Mesodermal cell (in vitro differentiated cells): Measurements from ENCODE around the gene S1PR2.

Experiments used
- H3K27ac ChIP-seq: 2 replicates; pipeline ENCODE4 v1.7.0; 2013; ENCODE audit warnings: mild to moderate bottlenecking, low read depth, low read length, moderate library complexity; ENCODE audit not compliant: severe bottlenecking
- H3K36me3 ChIP-seq: 2 replicates; pipeline ENCODE4 v1.7.1; 2013; ENCODE audit warnings: mild to moderate bottlenecking, low read length, moderate library complexity; ENCODE audit not compliant: control insufficient read depth, insufficient read depth
- H3K4me1 ChIP-seq: one replicate; pipeline ENCODE4 v1.7.1; 2013; ENCODE audit warnings: mild to moderate bottlenecking, low read length; ENCODE audit not compliant: insufficient read depth, control insufficient read depth, poor library complexity, severe bottlenecking
- H3K4me3 ChIP-seq: 2 replicates; pipeline ENCODE4 v1.7.0; 2013; ENCODE audit warnings: low read length, control low read depth, mild to moderate bottlenecking; ENCODE audit not compliant: insufficient read depth, poor library complexity, severe bottlenecking; ENCODE audit errors: extremely low read depth
- H3K9me3 ChIP-seq: 2 replicates; pipeline ENCODE4 v1.7.1; 2013; ENCODE audit warnings: mild to moderate bottlenecking, low read length, moderate library complexity; ENCODE audit not compliant: control insufficient read depth
- WGBS, 2 experiments: methylation state at CpG; one replicate each; pipeline ENCODE4 v1.1.5; 2013; ENCODE audit warnings: missing lambda C conversion rate in 2 of 2; ENCODE audit not compliant: insufficient coverage in 2 of 2; 5-methylcytosine and 5-hydroxymethylcytosine counted together

The S1PR2 gene

GRCh38 chr19:10233946-10234345, 2.8 kb upstream of the S1PR2 start:
- H3K36me3 ChIP-seq = no peaks in the 10 kb centered on the region
- WGBS, 2 experiments = 77 to 81% methylated on average over 3 of the region's 4 CpGs
- no peak overlapping the region for H3K27ac ChIP-seq
- H3K9me3 ChIP-seq = no peaks in the 10 kb centered on the region
- H3K4me1 ChIP-seq = peaks cover 6% of the 10 kb centered on the region
- H3K4me3 ChIP-seq = no peak overlapping the region

GRCh38 chr19:10231612-10232228, 589 bp upstream of the S1PR2 start:
- WGBS, 2 experiments = 80 to 86% methylated on average over 7 to 8 of the region's 8 CpGs
- Histone ChIP-seq H3K27ac (peak overlapping the region; percentile 80), H3K4me1 (peaks cover 10% of the 10 kb centered on the region), H3K36me3 (no peaks in the 10 kb centered on the region), H3K4me3 (peak overlapping the region; percentile 83), H3K9me3 (no peaks in the 10 kb centered on the region)

DNA sequence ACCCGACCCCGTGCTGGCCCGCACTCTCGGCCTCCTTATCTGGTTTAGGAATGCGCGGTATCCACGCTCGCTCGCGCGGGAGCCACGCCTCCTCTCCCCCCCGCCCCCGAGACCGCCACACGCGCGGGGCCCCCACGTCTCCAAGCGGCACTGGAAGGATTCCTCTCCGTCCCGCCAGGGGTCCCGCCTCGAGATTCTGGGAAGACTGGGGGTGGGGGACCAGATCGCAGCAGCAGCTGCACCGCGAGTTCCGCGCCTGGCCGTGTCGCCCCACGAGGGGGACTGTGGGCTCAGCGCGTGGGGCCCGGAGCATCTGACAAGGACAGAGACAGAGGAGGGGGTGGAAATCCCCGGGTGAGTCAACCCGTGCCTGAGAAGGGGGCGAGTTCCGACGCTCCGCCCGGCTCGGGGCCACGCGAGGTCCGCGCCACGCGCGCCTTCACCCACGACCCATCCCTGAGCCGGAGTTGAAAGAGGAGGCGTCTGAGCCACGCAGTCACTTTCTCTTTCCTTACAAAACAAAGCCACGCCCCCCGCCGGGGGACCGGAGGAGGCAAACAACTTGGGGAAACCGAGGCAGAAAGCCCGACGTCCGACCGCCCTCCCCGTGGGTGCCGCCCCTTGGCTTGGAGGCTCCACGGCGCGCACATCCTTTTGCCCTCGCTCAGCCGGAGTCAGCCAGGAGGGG, 814 bp downstream of the S1PR2 start:
- H3K36me3 ChIP-seq = peaks cover 3% of the 10 kb centered on the region
- WGBS, 2 experiments = 1% methylated on average over 29 to 48 of the region's 70 CpGs
- H3K9me3 ChIP-seq = no peaks in the 10 kb centered on the region
- H3K4me3 ChIP-seq = peak overlapping the region; percentile 83
- H3K4me1 ChIP-seq = peaks cover 4% of the 10 kb centered on the region
- H3K27ac ChIP-seq = peak overlapping the region; percentile 80

DNA sequence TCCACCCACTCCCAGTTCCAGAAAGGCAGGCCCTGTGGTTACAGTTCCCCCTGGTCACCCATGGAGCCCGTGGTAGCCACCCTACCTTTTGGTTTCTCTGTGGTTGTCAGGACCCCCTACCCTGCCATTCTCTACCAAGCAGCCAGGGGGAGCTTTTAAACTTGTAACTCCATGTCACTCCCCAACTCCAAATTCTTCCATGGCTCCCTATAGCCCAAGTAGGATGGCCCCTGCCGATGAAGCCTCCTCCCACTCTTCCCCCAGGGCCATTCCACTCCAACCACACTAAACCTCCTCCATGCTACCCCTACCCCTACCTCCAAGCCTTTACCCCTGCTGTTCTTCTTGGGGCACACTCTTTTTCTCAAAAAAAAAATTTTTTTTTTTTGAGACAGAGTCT, 2.2 kb downstream of the S1PR2 start:
- peaks cover 4% of the 10 kb centered on the region for H3K4me1 ChIP-seq
- H3K4me3 ChIP-seq = no peak overlapping the region
- 52 to 79% methylated on average over 2 of the region's 2 CpGs for WGBS, 2 experiments
- H3K9me3 ChIP-seq = no peaks in the 10 kb centered on the region
- H3K36me3 ChIP-seq = peaks cover 3% of the 10 kb centered on the region
- no peak overlapping the region for H3K27ac ChIP-seq

GRCh38 chr19:10228393-10228792, 2.7 kb downstream of the S1PR2 start:
- Histone ChIP-seq H3K4me1 (peaks cover 4% of the 10 kb centered on the region), H3K36me3 (peaks cover 3% of the 10 kb centered on the region), H3K4me3 (no peak overlapping the region), H3K9me3 (no peaks in the 10 kb centered on the region), H3K27ac (no peak overlapping the region)
- WGBS, 2 experiments = 92 to 100% methylated on average over 3 to 4 of the region's 5 CpGs

- H3K9me3 ChIP-seq = no peaks in the 10 kb centered on the region
- H3K4me3 ChIP-seq = peak overlapping the region; percentile 2
- peak overlapping the region; percentile 85 for H3K27ac ChIP-seq
- peaks cover 8% of the 10 kb centered on the region for H3K36me3 ChIP-seq
- 77 to 83% methylated on average over 20 to 21 of the region's 28 CpGs for WGBS, 2 experiments
- H3K4me1 ChIP-seq = peaks cover 4% of the 10 kb centered on the region
These were observed 3.8 kb downstream of the S1PR2 start for GRCh38 chr19:10227026-10227971.

DNA sequence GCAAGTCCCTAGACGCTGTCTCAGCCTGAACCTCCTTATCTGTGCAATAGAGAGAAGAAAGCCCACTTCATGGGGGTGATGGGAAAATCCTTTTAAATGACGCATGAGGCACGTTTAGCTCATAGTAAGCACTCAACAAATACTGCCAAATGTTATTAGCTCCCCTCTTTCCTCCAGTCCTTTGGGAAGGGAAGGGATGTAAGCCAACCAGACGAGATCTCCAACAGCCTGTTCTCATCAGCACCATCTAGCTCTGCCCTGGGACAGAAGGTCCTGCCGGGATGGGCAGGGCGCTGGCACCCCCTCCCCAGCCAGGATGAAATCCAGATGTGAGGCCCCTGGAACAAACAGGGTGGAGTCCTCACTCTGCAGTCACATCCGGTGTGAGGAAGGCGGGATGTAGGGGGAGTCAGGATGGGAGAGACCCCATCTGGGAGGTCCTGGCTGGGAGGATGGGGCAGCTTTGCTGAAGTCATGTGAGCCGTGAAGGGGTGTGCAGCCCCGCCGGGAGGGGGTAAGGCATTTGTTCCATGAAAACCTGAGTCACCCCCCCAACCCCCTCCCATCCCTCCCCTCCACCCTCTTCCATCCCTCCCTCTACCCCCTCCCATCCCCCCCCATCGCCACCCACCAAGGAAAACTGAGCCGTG, 4.6 kb downstream of the S1PR2 start:
- Histone ChIP-seq H3K4me3 (no peak overlapping the region), H3K4me1 (peaks cover 4% of the 10 kb centered on the region), H3K36me3 (peaks cover 8% of the 10 kb centered on the region), H3K27ac (peak overlapping the region; percentile 85), H3K9me3 (no peaks in the 10 kb centered on the region)
- 58 to 72% methylated on average over 3 to 6 of the region's 13 CpGs for WGBS, 2 experiments

DNA sequence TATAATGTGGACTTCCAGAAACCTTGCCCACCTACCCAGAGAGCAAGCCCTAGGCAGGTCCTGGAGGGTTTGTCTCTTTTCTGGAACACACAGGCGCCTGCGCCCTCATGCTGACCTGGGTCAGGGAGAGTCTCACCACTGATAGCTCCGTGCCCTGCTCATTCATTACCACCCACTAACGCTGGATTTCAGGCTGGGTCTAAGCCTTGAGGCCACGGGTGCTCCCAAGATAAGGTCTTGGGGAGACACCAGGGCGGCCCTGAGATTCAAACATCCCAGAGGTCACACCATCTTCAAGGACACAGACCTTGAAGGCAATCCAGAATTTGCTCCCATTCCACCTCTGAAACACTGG, 5.1 kb downstream of the S1PR2 start:
- Histone ChIP-seq H3K9me3 (no peaks in the 10 kb centered on the region), H3K36me3 (peaks cover 8% of the 10 kb centered on the region), H3K4me1 (peaks cover 4% of the 10 kb centered on the region), H3K4me3 (no peak overlapping the region), H3K27ac (peak overlapping the region; percentile 85)
- WGBS, 2 experiments = 94 to 98% methylated on average over 5 to 6 of the region's 6 CpGs

GRCh38 chr19:10224337-10224736, 6.8 kb downstream of the S1PR2 start:
- Histone ChIP-seq H3K9me3 (no peaks in the 10 kb centered on the region), H3K4me1 (peaks cover 4% of the 10 kb centered on the region), H3K4me3 (no peak overlapping the region), H3K27ac (no peak overlapping the region), H3K36me3 (peaks cover 8% of the 10 kb centered on the region)
- 96 to 98% methylated on average over 23 of the region's 23 CpGs for WGBS, 2 experiments

GRCh38 chr19:10223488-10224213, 7.5 kb downstream of the S1PR2 start:
- no peak overlapping the region for H3K27ac ChIP-seq
- no peaks in the 10 kb centered on the region for H3K9me3 ChIP-seq
- 93 to 96% methylated on average over 14 to 21 of the region's 28 CpGs for WGBS, 2 experiments
- no peak overlapping the region for H3K4me3 ChIP-seq
- peaks cover 8% of the 10 kb centered on the region for H3K36me3 ChIP-seq
- peaks cover 4% of the 10 kb centered on the region for H3K4me1 ChIP-seq
